Activated CD8-positive, alpha-beta T cell treated with anti-CD3 and anti-CD28 coated beads for 36 hours (primary cell): ENCODE data around the gene CDC25A. TPM values are rescaled to one million over a fixed set of nuclear protein-coding genes. Genes with fewer than 3 reads are reported as not detected.

Experiments used
- ATAC-seq: fragments of 200-7000 bp; cut with Tn5 transposase; one replicate; pipeline ENCODE4 v1.10.0; 2021; ENCODE audit warnings: mild to moderate bottlenecking, moderate library complexity
- CTCF ChIA-PET: fragments of 350-600 bp; sonication (Branson Sonifier 250); formaldehyde crosslinking; loops from one replicate; lab custom pipeline; 2021; ENCODE audit warnings: antibody characterized with exemption; lab: Charles Lee
- POLR2A ChIA-PET: fragments of 350-600 bp; sonication (Branson Sonifier 250); formaldehyde crosslinking; loops from one replicate; lab custom pipeline; 2021; ENCODE audit warnings: antibody characterized with exemption; lab: Charles Lee
- DNase-seq: peaks from one replicate; pipeline ENCODE4 v3.0.0-alpha.2; 2020
- H3K27ac Mint-ChIP-seq: one replicate; pipeline ENCODE4 v1.8.0; 2021; ENCODE audit warnings: mild to moderate bottlenecking, mixed read lengths
- H3K27me3 Mint-ChIP-seq: one replicate; pipeline ENCODE4 v1.8.0; 2021; ENCODE audit warnings: mixed read lengths
- H3K36me3 Mint-ChIP-seq: one replicate; pipeline ENCODE4 v1.8.0; 2021; ENCODE audit warnings: low read depth, mixed read lengths
- H3K4me1 Mint-ChIP-seq: one replicate; pipeline ENCODE4 v1.8.0; 2021; ENCODE audit warnings: low read depth, mixed read lengths
- H3K4me3 Mint-ChIP-seq: one replicate; pipeline ENCODE4 v1.8.0; 2021; ENCODE audit warnings: mild to moderate bottlenecking, moderate library complexity, mixed read lengths
- H3K9me3 Mint-ChIP-seq: one replicate; pipeline ENCODE4 v1.8.0; 2021; ENCODE audit warnings: mixed read lengths
- CTCF ChIP-seq: fragments of 200-600 bp; IDR thresholded peaks from one replicate; pipeline ENCODE4 v1.8.0; 2022; ENCODE audit warnings: antibody characterized with exemption, mild to moderate bottlenecking
- intact Hi-C: fragments of 100-400 bp; cut with micrococcal nuclease; formaldehyde crosslinking; loops from one replicate; pipeline ENCODE4 v1.10.0; 2022
- total RNA-seq, 2 experiments: library from RNA; stranded (reverse); gene quantifications; one replicate each; pipeline ENCODE4 v1.2.3, GENCODE V29; 2021

CDC25A gene
- 10 to 100 TPM; 34.1 to 38.4 TPM for total RNA-seq

GRCh38 chr3:48188266-48189201 is at the start of gene CDC25A:
Gene CDC25A (minus strand): TSS chr3:48188417. CDS start chr3:48187947, 470 bp downstream.
- ChIA-PET POLR2A (interaction anchor here (0.7 to 2.6 kb wide), 10 partner anchors 11 to 364 kb away, joined by 3 to 17 read pairs (median 5); partner anchors contain the start of genes NME6 and ZNF589), CTCF (interaction anchor here (0.6 to 1.5 kb wide), 9 partner anchors 30 to 473 kb away, joined by 3 to 8 read pairs (median 3); partner anchors contain the start of gene ZNF589)
- H3K36me3 Mint-ChIP-seq = peaks cover 41% of the 10 kb centered on the region
- TF ChIP-seq CTCF = no peak
- no peaks in the 10 kb centered on the region for H3K9me3 Mint-ChIP-seq
- H3K27me3 Mint-ChIP-seq = peaks cover 8% of the 10 kb centered on the region
- H3K4me1 Mint-ChIP-seq = peaks cover 18% of the 10 kb centered on the region
- intact Hi-C loops = no loop called here
- peak; percentile 98 for DNase-seq
- peak within 1 kb of the TSS; percentile 97 for H3K4me3 Mint-ChIP-seq
- H3K27ac Mint-ChIP-seq = peak within 1 kb of the TSS; percentile 86
- ATAC-seq = peak; percentile 99

GRCh38 chr3:48236531-48236930 is 48.3 kb upstream of the CDC25A start:
- Mint-ChIP-seq H3K4me1 (peaks cover 11% of the 10 kb centered on the region), H3K9me3 (no peaks in the 10 kb centered on the region)
- CTCF ChIA-PET = interaction anchor here (0.9 to 9.4 kb wide), 2 partner anchors 10 to 200 kb away, joined by 3 to 91 read pairs; no protein-coding TSS in a partner anchor

GRCh38 chr3:48233542-48233941 is 45.3 kb upstream of the CDC25A start:
- Mint-ChIP-seq H3K36me3 (no peaks in the 10 kb centered on the region), H3K4me3 (no peak overlapping the region), H3K27me3 (no peaks in the 10 kb centered on the region), H3K4me1 (no peaks in the 10 kb centered on the region), H3K27ac (no peak overlapping the region), H3K9me3 (no peaks in the 10 kb centered on the region)
- ATAC-seq (no peak), DNase-seq (no peak)
- ChIA-PET POLR2A (interaction anchor here (1.5 kb wide), 1 partner anchor 67 kb away, joined by 4 read pairs; no protein-coding TSS in a partner anchor), CTCF (interaction anchor here (0.9 to 9.4 kb wide), 7 partner anchors 10 to 206 kb away, joined by 3 to 91 read pairs (median 3); partner anchors contain the start of genes CCDC51 and TMA7)
- intact Hi-C loops = no loop called here
- TF ChIP-seq CTCF = no peak

More at GRCh38 chr3:48236531-48236930, 48.3 kb upstream of the CDC25A start:
- intact Hi-C loops = no loop called here
- no peak for TF ChIP-seq CTCF
- Mint-ChIP-seq H3K4me3 (no peak overlapping the region), H3K27ac (no peak overlapping the region), H3K27me3 (no peaks in the 10 kb centered on the region), H3K36me3 (peaks cover 3% of the 10 kb centered on the region)
- DNase-seq (no peak), ATAC-seq (no peak)
- POLR2A ChIA-PET = no interaction called here

GRCh38 chr3:48232734-48233133 is 44.5 kb upstream of the CDC25A start:
- intact Hi-C loops = loop anchor here (1.0 kb wide), 1 partner anchor 205 kb away; no protein-coding TSS in a partner anchor
- Mint-ChIP-seq H3K27ac (no peak overlapping the region), H3K27me3 (no peaks in the 10 kb centered on the region), H3K36me3 (no peaks in the 10 kb centered on the region), H3K9me3 (no peaks in the 10 kb centered on the region), H3K4me1 (no peaks in the 10 kb centered on the region), H3K4me3 (no peak overlapping the region)
- ChIA-PET CTCF (interaction anchor here (0.6 to 9.4 kb wide), 7 partner anchors 13 to 216 kb away, joined by 3 to 91 read pairs (median 3); no protein-coding TSS in a partner anchor), POLR2A (interaction anchor here (1.6 kb wide), 1 partner anchor 204 kb away, joined by 4 read pairs; no protein-coding TSS in a partner anchor)
- peak; percentile 85 for TF ChIP-seq CTCF
- DNase-seq (peak; percentile 87), ATAC-seq (peak; percentile 99)
